ENCODE results near the gene SACM1L.

DNA sequence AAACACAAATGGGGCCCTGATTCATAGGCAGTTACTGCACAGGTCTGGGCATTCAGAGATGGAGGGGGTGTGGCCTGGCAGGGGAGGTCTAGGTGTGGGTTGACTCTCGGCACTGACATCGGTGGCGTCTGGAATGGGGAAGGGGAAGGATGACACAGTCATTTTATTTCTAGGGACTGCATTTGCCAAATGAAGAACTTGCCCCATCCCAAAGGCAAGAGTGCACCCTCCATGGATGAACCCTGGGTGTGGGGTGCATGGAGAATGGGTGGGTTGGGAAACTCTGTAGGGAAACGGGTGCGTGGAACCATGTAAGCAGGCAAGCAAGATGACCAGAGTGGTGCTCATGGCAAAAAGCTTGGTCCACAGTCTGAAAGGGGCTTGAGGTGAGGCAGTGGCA is 82.6 kb downstream of the SACM1L start:
- TF ChIP-seq, protein P1, sequence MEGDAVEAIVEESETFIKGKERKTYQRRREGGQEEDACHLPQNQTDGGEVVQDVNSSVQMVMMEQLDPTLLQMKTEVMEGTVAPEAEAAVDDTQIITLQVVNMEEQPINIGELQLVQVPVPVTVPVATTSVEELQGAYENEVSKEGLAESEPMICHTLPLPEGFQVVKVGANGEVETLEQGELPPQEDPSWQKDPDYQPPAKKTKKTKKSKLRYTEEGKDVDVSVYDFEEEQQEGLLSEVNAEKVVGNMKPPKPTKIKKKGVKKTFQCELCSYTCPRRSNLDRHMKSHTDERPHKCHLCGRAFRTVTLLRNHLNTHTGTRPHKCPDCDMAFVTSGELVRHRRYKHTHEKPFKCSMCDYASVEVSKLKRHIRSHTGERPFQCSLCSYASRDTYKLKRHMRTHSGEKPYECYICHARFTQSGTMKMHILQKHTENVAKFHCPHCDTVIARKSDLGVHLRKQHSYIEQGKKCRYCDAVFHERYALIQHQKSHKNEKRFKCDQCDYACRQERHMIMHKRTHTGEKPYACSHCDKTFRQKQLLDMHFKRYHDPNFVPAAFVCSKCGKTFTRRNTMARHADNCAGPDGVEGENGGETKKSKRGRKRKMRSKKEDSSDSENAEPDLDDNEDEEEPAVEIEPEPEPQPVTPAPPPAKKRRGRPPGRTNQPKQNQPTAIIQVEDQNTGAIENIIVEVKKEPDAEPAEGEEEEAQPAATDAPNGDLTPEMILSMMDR (IDR thresholded peaks at IDR 0.05; ENCODE audit: insufficient read depth, low read depth, low read length), result no peak
- TF ChIP-seq EZH2 (IDR thresholded peaks at IDR 0.05; ENCODE audit: insufficient read depth, low read length), result no peak
